Thoracic aorta (tissue), 2 donors: ENCODE measurements around the gene KCTD10. TPM values are rescaled to one million over a fixed set of nuclear protein-coding genes. Genes with fewer than 3 reads are reported as not detected.
A peak's percentile ranks its signal among the peaks of the same experiment; 100 is the strongest.

Experiments
- ATAC-seq: fragments of 150-250 bp; one replicate; pipeline ENCODE4 v1.8.0; 2017; ENCODE audit warnings: low read depth; ENCODE audit not compliant: insufficient number of reproducible peaks, low FRiP score
- DNase-seq: peaks from one replicate; pipeline ENCODE4 v3.0.0-alpha.2; 2020; ENCODE audit warnings: low spot score
- H3K27ac ChIP-seq, 2 donors: fragments of 200-600 bp; sonication (generic); 1 replicate in 1 of 2; 2 replicates in 1 of 2; pipeline ENCODE4 v1.5.1; 2016; ENCODE audit warnings: mild to moderate bottlenecking in 2 of 2, moderate library complexity in 2 of 2
- H3K27me3 ChIP-seq: fragments of 200-600 bp; sonication (generic); replicated peaks from 2 replicates; pipeline ENCODE4 v1.6.0; 2016; ENCODE audit warnings: mild to moderate bottlenecking; ENCODE audit not compliant: insufficient read depth
- H3K36me3 ChIP-seq: fragments of 200-600 bp; sonication (generic); one replicate; pipeline ENCODE4 v1.5.1; 2016
- H3K4me1 ChIP-seq, 2 donors: fragments of 200-600 bp; sonication (generic); 1 replicate in 1 of 2; 2 replicates in 1 of 2; pipeline versions ENCODE4 v1.5.1 to v1.6.0; 2016; ENCODE audit warnings: low read depth in 2 of 2, mild to moderate bottlenecking in 1 of 2; ENCODE audit not compliant: control insufficient read depth in 1 of 2
- H3K4me3 ChIP-seq: fragments of 200-600 bp; sonication (generic); 2 replicates; pipeline ENCODE4 v1.5.1; 2016; ENCODE audit warnings: mild to moderate bottlenecking
- H3K9me3 ChIP-seq: fragments of 200-600 bp; sonication (generic); 2 replicates; pipeline ENCODE4 v1.5.1; 2016
- total RNA-seq, 2 donors: library from RNA; depleted of rRNA; stranded (reverse); fragments of >200 nt; gene quantifications; one replicate each; pipeline versions ENCODE4 v1.1.0 to v1.2.3, GENCODE V29; 2016
- TF ChIP-seq, protein P1 (sequence below): fragments of 200-600 bp; sonication (generic); IDR thresholded peaks from one replicate; pipeline ENCODE4 v1.5.1; 2019; ENCODE audit warnings: antibody characterized with exemption

Gene KCTD10
- total RNA-seq, 2 donors from 2014 or later, result 109 to 271 TPM

DNA sequence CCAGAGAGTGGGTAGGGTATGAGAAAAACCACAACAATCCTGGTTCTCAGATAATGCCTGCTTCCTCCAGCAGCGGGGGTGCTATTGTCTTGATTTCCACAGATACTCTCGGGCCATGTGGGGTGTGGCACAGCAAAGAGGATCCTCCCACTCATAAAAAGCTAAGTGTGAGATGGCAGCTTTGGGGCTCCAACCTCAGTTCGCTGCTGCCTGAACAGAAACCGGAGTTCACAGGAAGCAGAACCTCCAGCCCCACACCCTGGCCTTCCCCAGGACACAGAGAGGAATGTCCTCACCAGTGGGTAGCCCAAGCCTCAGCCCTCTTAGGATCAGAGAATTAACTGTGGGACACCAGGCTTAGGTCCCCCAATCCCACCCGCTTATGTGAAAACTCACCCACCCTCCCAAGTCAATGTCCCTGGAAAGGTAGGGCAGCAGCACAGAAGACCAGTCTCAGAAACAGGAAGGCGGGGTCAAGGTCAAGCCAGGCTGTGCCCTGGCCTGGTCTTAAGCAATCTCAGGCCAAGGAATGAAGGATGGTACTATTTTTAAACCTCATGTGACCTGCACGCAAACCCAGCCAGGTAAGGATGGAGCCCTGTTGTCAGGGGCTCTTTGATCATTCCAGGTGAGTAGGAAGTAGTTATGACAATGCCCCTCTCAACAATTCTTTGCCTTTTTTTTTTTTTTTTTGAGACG is 9.0 kb downstream of the KCTD10 start:
- ATAC-seq (no peak), DNase-seq (no peak)
- TF ChIP-seq, protein P1, sequence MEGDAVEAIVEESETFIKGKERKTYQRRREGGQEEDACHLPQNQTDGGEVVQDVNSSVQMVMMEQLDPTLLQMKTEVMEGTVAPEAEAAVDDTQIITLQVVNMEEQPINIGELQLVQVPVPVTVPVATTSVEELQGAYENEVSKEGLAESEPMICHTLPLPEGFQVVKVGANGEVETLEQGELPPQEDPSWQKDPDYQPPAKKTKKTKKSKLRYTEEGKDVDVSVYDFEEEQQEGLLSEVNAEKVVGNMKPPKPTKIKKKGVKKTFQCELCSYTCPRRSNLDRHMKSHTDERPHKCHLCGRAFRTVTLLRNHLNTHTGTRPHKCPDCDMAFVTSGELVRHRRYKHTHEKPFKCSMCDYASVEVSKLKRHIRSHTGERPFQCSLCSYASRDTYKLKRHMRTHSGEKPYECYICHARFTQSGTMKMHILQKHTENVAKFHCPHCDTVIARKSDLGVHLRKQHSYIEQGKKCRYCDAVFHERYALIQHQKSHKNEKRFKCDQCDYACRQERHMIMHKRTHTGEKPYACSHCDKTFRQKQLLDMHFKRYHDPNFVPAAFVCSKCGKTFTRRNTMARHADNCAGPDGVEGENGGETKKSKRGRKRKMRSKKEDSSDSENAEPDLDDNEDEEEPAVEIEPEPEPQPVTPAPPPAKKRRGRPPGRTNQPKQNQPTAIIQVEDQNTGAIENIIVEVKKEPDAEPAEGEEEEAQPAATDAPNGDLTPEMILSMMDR, result no peak
- H3K36me3 ChIP-seq, result peaks cover 29% of the 10 kb centered on the region
- no peak overlapping the region for H3K4me3 ChIP-seq
- H3K27me3 ChIP-seq, result no peaks in the 10 kb centered on the region
- H3K9me3 ChIP-seq, result no peaks in the 10 kb centered on the region
- H3K4me1 ChIP-seq, result peaks cover 62 to 97% of the 10 kb centered on the region in 2 donors
- peak overlapping the region; percentile 99 for H3K27ac ChIP-seq

DNA sequence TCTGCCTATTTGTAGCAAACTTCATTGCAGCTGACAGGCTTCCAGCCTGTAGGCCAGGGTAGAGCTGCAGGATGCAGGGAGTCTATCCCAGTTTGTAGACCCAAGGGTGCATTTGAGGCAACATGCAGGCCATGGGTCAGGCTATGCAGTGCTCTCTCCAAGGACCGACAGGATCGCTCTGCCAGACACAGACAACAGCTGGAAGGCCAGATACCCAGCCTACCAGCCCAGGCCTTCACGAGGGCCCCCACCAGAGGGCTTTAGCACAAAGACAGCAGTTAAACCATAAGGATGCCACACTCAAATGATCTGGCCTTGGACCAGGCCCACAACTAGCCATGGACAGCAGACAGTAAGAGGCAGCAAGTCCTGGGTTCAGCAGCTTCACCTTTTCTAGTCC is 10.3 kb downstream of the KCTD10 start:
- TF ChIP-seq, protein P1, result no peak
- DNase-seq, result no peak
- Histone ChIP-seq H3K36me3 (peaks cover 29% of the 10 kb centered on the region), H3K4me3 (no peak overlapping the region), H3K9me3 (no peaks in the 10 kb centered on the region), H3K27ac (peak overlapping the region; percentile 99), H3K27me3 (no peaks in the 10 kb centered on the region), H3K4me1 (peaks cover 68 to 97% of the 10 kb centered on the region in 2 donors)
- no peak for ATAC-seq

DNA sequence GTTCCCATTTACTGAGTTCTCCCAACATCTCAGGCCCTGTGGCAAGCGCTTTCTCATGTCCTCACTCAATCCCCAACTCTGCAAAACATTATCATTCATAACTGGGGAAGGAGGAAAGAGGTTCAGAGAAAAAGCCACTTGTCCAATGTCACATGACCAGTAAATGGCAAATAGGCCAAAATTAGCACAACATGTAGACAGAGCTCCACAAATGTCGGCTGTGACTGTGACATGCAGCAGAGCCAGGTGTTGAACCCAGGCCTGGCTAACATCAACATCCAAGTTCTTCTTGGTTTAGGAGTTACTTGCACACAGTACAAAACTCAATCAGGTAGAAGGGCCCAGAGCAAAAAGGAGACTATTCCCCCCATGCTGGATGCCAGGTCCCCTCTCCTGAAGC is 10.8 kb downstream of the KCTD10 start:
- DNase-seq (no peak), ATAC-seq (no peak)
- H3K27me3 ChIP-seq, result no peaks in the 10 kb centered on the region
- H3K9me3 ChIP-seq, result no peaks in the 10 kb centered on the region
- peaks cover 29% of the 10 kb centered on the region for H3K36me3 ChIP-seq
- H3K4me1 ChIP-seq, result peaks cover 68 to 97% of the 10 kb centered on the region in 2 donors
- H3K4me3 ChIP-seq, result no peak overlapping the region
- TF ChIP-seq, protein P1, result no peak
- peak overlapping the region; percentile 99 for H3K27ac ChIP-seq

DNA sequence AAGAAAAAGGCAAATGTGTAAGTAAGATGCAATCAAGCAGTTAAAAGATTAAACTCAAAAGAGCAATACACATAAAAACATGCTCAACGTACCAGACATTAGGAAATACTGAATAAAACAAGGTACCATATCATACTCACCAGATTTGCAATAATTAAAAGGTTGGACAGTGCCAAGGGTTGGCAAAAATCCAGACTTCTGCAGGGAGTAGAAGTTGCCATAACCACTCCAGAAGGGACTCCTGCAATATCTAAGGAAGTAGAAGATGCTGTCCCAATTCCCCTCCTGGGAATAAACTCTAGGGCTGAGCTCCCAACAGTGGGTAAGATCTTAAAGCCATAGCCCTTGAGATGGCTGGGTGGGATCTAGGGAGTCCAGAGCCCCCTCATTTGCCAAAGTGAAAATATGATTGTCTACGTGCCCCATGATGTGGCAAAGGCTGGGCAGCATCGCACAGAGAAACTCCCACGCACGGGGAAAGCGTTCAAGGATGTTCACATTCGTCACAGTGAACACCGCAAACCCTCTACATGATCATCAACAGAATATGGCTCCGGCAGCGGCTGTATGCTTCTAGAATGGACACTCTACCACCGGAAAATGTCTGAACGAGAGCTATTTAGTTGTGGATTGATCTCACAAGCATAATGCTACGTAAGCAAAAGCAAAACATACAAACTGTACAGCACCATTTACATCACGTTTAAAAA is 12.3 kb downstream of the KCTD10 start:
- no peak overlapping the region for H3K4me3 ChIP-seq
- peaks cover 68 to 97% of the 10 kb centered on the region in 2 donors for H3K4me1 ChIP-seq
- TF ChIP-seq, protein P1, result no peak
- H3K27ac ChIP-seq, result peak overlapping the region; percentile 99
- DNase-seq, result no peak
- H3K36me3 ChIP-seq, result peaks cover 29% of the 10 kb centered on the region
- H3K27me3 ChIP-seq, result no peaks in the 10 kb centered on the region
- H3K9me3 ChIP-seq, result no peaks in the 10 kb centered on the region
- ATAC-seq, result no peak

DNA sequence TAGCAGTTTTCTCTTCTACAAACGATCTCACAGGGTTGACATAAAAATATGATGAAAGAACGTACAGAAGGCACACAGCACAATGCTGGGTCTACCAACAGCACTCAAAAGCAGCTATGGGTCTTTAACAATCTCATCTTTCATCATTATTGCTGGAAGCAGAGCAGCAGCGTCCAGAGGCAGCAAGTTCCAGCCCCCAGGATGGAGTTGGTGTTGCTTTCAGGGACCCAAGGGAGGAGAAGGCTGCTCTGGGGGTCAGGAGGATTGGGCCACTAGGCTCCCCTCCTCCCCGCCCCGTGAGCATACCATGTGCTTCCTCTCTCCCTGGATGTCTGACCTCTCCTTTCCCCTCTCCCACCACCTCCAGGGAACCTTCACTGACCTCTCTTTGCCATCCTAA is 13.3 kb downstream of the KCTD10 start:
- no peak for ATAC-seq
- Histone ChIP-seq H3K9me3 (no peaks in the 10 kb centered on the region), H3K4me1 (peaks cover 66 to 97% of the 10 kb centered on the region in 2 donors), H3K27ac (peak overlapping the region; percentile 99), H3K4me3 (peak overlapping the region; percentile 62), H3K36me3 (peaks cover 20% of the 10 kb centered on the region), H3K27me3 (no peaks in the 10 kb centered on the region)
- no peak for DNase-seq
- TF ChIP-seq, protein P1, result no peak
